GM21723 (cell line): ENCODE results near the gene CYP26A1.

Experiments used
- ATAC-seq: cut with Tn5 transposase; IDR thresholded peaks from one replicate; pipeline ENCODE4 v1.9.1; 2021; ENCODE audit warnings: mild to moderate bottlenecking, moderate library complexity; ENCODE audit not compliant: unreplicated experiment

CYP26A1 gene

DNA sequence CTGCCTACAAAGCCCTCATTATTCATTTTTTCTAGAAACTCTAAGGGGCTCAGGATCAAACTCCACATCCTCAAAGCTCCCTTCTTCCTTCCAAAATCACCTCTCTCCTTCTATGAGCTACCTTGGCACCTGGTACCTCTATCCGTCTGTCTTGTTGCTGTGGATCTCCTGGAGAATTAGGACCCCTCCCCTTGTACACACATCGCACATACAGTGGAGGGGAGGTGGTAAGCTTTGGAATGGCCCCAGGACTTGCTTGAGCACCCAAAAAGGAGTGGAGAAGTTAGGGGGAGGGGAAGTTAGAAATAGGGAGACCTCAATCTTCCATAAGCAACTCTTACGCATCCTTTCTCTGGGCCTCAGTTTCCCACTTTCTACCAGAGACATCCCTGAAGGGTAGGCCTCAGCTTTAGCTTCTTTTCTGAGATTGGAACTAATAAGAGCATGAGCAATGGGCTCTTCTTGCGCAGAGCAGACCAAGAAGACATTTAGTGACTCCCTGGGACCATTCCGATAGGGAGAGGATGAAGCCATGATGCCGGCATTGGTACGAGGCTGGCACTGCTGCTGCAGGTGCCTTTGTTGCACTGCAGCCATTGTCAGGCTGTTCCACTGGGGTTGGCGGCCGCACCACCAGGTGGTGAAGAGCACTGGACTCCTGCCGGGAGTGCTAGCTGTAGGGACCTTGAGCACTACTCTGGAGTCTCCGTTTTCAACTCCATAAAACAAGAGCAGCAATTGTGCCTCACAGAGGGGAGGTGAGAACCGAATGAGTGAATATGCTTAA lies 8.6 kb upstream of the CYP26A1 start:
- ATAC-seq = no peak

DNA sequence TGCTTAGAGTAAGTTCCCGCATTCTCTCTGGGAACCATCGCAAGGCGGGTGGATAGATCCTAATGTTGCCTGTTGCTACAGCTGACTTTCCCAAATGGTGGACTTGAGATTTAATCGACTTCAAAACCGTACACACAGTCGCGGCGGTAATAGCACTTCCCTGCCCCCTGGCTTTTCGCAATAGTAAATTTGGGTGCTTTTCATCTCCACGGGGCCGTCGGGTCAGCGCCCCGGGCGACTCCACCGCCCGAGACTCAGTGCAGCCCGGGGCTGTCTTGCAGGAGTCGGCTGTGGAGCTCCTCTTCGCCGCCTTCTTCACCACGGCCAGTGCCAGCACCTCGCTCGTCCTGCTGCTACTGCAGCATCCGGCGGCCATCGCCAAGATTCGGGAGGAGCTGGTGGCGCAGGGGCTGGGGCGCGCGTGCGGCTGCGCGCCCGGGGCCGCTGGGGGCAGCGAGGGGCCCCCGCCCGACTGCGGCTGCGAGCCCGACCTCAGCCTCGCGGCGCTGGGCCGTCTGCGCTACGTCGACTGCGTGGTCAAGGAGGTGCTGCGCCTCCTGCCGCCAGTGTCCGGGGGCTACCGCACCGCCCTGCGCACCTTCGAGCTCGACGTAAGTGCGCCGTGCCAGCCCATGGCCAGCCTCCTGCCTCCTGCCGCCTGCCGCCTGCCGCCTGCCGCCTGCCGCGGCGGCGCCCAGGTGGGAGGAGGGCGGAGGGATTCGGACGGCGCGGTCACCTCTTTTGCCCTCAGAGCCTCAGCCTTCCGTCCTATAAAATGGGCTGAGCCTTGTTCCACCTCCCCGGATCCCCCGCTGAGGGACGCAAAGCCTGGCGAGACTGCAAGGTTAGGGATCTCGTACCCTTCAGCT lies 7.8 kb upstream of the CYP26A1 start:
- no peak for ATAC-seq

DNA sequence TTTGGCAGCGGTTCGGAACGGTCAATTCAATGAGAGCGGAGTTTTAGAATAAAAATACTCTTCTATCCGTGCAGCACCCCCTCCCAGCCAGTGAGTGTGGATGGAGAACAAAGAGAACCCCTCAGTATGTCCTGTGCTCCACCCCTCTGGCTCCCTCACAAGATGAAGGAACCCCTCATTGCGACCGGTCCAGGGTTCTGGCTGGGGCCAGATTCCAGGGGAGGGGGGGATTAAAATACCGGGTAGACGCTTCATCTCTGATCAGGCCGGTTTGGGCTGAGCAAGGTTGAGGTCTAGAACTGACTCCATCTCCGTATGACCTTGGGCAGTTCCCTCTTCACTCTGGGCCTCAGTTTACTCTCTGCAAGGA lies 7.2 kb upstream of the CYP26A1 start:
- no peak for ATAC-seq

DNA sequence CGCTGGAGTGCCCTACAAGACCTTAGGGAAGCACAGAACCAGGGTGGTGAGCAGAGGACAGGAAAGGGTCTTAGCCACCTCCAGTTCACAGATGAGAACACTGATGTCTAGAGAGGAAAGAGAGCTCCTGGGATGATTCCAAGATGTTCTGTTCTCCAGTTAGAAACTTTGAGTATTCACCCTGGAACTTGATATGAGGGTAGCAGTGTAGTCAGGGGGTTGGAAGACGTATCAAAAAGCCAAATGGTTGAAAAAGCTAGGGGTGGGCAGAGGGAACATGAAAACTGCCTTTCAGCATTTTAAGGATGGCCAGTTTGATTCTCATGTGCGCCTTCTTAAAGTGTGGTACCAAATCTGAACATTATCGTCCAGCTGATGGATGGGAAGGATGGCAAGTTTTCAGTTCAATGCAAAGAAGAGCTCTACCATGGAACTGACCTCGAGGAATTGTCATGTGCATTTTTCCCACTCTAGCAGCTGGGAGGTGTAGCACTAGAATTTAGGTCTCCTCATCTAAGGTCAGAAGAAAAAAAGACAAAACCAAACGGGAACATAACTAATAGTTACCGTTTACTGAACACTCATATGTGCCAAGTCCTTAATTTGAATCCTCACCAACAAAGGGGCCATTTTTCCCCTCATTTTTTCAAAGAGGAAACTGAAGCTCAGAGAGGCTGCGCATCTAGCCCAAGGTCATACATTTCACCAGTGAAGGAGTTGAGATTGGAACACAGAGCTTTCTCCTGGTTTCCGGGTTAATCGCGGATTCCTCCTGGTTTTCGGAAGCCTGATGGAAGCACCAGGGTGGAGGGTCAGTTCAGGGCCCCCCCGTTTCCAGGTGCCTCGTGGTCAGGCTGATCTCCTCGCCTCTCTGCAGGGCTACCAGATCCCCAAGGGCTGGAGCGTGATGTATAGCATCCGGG lies 6.0 kb upstream of the CYP26A1 start:
- ATAC-seq = no peak

DNA sequence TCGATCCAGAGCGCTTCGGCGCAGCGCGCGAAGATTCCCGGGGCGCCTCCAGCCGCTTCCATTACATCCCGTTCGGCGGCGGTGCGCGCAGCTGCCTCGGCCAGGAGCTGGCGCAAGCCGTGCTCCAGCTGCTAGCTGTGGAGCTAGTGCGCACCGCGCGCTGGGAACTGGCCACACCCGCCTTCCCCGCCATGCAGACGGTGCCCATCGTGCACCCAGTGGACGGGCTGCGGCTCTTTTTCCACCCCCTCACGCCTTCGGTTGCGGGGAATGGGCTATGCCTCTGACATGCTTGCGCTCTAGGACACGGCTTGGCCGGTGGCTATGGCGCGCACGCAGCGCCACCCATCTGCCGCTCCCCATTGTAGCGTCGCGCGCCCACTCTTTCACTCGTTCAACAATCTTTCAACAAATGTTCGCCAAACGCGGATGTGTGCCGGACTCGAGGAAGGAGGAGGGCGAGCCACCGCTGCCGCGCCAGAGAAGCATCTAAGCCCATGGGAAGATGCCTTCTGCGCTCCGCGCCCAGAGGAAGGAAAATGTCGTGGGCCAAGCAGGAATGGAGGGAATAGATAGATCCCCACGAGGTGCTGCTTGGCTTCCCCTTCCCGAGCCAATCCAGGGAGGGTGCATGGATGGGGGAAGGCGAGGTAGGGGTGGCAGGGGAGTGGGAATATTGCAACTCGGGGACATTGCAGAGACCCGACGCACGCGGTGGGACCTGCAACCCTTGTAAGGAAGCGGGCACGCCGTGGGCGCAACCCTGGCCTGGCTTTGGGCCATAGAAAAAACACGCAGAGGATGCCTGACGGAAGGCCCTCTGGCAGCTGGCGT lies 5.1 kb upstream of the CYP26A1 start:
- ATAC-seq = no peak

DNA sequence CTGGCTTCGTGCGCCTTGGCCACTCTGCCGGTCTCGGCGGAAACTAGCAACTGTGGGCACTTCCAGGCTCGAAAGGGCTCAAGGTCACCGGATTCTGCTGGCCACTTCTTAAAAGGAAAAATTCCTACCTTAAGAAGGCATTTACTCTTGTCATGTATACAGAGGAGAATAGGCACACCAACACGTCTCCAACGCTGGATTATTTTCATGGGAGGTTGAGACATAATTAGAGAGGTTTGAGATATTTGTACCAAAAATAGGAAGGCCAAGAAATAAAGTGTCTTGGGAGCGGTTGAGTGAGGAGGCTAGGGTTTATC lies 4.5 kb upstream of the CYP26A1 start:
- ATAC-seq = no peak

DNA sequence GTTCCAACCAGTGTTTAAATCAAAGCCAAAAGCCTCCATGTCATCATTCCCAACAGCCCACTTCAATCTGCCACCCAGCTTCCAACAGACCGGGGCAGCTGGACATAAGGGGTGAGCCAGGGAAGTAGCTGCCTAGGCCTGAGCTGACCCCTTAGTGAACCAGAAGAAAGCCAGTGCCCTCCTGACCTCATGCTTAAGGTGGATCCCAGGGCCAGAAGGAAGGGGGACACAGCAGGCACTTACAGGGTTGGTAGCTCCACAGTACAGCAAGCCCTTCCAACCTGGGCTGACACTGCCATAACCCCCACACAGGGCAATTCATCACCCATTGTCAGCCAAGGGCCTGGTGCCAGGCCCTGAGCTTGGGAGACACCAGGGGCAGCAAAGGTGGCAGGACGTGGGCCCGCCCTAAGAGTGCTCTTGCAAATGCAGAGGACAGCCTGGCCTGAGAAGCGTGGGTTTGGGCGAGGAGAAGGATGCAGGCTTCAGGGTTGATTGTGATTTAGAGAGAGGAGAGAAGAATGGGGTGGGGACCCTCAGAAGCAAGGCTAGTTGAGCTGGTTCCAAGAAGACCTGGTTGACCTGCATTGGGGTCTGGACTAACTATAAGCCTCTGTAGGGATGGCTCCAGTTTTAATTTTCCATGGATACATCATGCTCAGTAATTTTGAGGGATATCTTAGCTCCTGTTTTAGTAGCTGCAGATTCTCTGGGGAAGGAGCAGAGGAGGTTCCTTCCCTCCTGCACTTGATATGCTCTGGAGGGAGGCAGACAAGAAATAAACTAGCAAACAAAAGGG lies 3.1 kb upstream of the CYP26A1 start:
- ATAC-seq = no peak

DNA sequence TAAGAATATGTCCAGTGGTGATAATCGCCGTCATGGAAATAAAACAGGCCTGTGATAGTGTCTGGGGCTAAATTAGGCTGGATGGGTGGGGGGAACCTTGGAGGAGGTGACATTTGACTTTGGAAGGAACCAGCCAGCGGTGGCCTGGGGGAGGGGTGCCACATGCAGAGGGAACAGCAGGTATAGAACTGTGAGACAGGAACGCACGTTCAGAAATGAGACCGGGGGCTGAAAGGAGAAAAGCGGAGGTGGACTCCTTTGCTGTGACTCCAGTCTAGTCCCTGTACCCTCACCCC lies 2.6 kb upstream of the CYP26A1 start:
- ATAC-seq = no peak

DNA sequence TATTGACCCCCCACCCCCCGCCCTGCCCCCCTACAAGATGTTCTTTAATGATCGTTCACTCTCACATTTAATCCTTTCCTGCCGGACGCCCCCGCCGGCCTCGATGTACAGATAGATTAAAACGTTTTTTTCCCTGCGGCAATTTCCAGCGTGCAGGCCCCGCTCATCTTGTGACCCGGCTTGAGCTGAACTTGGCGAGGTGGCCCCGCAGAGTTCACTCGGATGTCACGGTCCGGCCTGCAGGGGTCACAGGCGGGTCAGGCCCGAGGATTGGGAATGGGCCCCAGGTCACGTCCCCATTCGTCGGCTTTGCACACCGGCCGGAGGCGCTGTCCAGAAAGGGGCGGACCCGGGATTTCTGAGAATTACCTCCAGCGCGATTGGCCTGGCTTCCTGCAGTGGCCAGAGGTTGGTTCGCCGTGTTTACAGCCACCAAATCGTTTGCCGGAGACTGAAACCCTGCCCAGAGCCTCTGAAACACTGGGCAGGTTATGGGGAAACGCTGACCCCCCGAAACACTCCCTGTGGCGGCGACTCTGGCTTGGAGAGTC lies 1.9 kb upstream of the CYP26A1 start:
- ATAC-seq = no peak

DNA sequence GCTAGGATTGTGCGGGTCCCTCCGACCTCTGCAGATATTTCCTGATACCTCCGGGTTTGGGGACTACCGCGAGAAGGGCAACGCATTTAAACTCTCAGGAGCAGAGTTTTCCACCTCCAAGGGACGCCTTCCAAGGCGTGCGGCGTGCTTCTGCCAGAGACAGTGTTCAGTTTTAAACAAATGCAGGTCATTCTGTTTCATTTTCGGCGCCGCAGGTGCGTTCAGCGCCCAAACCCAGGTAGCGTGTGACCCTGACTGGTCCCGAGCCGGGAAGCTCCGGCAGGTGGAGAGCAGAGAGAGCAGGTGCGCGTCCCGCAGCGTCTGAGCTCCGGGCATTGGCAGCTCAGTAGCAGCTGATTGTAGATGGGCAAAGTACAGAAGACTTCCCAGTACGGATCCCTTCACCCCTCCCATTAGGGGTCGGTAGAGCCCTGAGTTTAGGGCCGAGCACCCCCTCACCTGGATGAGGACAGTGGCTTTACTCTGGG lies 1.4 kb upstream of the CYP26A1 start:
- no peak for ATAC-seq

DNA sequence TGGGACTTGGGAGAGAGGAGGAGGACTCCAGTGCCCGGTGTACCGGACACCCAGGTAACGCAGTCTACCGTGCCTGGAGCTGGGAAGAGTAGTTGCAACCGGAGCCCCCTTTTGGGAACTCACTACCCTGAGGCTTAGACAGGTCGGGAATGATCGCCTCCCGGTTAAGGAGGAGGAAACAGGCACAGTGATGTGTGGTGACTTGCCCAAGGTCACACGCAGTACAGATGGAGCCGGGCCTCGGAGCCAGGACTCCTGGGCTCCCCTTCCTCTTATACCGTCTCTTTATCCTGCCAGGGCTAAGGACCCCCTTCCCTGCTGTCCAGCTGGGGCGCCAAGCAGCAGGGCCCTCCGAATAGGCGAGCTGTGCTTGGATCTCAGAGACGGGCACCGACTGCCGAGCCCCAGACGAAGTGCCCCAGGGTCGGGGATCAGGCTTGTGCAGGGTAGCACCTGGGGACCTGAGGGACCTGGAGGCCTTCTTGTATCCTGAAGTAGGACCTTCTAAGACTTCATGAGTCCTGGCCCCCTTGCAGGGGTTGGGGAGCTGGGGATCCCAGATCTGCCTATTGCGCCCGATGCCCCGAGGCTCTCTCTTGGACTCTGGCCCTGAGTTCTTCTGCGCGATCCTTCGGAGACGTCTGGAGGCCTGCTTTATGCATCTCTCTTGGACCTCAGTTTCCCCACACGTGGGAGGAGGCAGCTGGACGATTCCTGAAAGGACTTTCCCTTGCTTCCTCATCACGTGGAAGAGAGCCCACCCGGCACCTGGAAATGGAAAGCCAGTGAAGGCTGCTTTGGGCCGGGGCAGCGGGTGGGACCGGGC lies 767 bp upstream of the CYP26A1 start:
- no peak for ATAC-seq

DNA sequence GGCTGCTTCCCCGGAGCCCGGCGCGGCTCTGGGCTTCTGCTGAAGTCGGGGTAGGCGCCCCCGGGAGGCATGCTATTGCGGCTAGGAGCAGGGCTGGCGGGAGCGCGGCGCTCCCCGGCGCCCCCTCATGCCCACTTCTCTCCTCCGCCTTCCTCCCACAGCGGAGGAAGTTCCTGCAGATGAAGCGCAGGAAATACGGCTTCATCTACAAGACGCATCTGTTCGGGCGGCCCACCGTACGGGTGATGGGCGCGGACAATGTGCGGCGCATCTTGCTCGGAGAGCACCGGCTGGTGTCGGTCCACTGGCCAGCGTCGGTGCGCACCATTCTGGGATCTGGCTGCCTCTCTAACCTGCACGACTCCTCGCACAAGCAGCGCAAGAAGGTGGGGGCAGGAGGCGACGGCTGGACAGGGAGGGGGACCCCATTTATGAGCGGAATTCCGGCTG lies 479 bp downstream of the CYP26A1 start:
- no peak for ATAC-seq

DNA sequence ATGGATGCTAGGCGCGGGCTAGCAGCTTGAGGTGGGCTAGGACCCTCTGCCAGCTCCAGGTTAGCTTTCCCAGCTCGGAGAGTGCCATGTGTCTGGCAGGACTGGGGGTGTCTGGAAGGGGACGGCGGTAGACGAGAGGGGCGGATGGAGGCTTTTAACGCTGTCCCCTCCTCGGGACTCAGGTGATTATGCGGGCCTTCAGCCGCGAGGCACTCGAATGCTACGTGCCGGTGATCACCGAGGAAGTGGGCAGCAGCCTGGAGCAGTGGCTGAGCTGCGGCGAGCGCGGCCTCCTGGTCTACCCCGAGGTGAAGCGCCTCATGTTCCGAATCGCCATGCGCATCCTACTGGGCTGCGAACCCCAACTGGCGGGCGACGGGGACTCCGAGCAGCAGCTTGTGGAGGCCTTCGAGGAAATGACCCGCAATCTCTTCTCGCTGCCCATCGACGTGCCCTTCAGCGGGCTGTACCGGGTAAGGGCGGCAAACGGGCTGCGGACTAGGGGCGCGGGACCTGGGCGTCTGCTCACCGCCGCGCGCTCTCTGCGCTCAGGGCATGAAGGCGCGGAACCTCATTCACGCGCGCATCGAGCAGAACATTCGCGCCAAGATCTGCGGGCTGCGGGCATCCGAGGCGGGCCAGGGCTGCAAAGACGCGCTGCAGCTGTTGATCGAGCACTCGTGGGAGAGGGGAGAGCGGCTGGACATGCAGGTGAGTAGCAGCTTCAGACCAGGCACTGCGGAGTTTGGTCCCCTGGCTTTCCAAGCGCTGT lies 1.1 kb downstream of the CYP26A1 start:
- no peak for ATAC-seq

DNA sequence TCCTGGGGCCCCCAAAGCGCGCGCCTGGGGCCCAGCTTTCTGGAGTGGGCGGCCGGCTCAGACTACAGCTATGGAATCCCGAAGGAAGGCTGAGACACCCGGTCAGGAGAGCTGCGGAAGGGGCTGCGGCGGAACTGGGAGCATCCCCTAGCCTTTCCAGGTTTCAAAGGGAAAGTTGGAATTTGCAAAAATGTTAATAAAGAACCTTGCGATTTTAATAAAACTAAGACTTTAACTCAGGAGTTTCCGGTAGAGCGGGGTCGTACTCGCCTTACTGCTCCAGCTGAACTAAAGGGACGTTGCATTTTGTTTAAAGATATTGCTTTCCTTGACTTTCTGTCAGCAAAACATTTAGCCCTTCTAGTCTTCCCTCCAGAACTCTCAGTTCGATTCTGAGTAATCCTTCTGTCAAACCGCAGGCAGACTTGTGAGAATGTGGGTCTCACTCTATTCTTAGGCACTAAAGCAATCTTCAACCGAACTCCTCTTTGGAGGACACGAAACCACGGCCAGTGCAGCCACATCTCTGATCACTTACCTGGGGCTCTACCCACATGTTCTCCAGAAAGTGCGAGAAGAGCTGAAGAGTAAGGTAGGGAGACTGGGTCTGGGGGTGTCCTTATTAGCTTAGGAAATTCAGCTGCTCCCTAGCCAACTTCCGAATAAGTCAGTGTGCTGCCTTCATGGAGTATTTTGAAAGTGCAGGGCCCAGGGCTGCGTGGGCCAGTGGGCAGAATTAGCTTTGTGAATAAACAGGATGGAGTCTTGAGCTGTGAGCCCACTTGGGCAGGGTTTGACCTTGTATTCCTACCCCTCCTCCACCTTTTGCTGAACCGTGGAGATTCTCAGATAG lies 1.9 kb downstream of the CYP26A1 start:
- ATAC-seq = no peak

DNA sequence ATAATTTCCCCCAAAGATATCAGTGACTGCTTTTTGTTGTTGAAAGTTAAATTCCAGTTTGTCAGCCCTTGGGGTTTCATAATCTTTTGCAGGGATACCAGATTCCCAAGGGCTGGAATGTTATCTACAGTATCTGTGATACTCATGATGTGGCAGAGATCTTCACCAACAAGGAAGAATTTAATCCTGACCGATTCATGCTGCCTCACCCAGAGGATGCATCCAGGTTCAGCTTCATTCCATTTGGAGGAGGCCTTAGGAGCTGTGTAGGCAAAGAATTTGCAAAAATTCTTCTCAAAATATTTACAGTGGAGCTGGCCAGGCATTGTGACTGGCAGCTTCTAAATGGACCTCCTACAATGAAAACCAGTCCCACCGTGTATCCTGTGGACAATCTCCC lies 3.2 kb downstream of the CYP26A1 start:
- ATAC-seq = no peak

DNA sequence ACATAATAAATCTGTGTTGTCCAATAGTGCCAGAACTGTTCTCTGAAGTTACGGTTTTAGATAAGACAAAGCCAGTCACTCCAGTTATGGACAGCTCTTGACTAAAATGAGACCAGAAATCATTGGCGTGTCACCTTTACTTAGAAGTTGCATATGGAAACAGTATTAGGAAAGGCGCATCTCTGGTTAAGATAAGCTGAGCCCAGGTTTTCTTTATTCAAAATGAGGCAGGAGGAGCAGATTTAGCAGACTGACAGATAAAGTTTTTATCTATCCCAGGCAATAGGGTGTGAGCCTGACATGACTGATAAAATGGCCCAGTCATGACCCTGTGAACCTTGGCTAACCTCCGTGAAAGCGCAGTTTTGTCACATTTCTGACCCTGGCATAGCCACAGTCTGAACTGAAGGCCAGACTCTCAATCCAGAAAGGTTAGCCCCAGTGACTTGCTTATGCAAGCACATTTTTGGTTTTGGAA lies 4.2 kb downstream of the CYP26A1 start:
- no peak for ATAC-seq
